Right lobe of liver (tissue), 4 donors: ENCODE data around the gene DDX60.

Source experiments
- CTCF ChIP-seq, 4 donors: fragments of 200-600 bp in 3 of 4; fragments of 450-650 bp in 1 of 4; IDR thresholded peaks; one replicate each; pipeline versions ENCODE4 v1.5.1 to v1.8.0; 2016 to 2022; ENCODE audit warnings: antibody characterized with exemption in 4 of 4, mild to moderate bottlenecking in 2 of 4
- POLR2A ChIP-seq: fragments of 450-650 bp; IDR thresholded peaks from one replicate; pipeline ENCODE4 v1.6.1; 2017; ENCODE audit warnings: antibody characterized with exemption, mild to moderate bottlenecking
- donor health status: DM: no; HTN: no; CAD: no.
- donor health status: DM: no; HTN: no; CAD: no.
- donor health status: DM: no; HTN: yes; CAD: no.

GRCh38 chr4:168357941-168358340 is 39.4 kb upstream of the DDX60 start:
- TF ChIP-seq CTCF (IDR thresholded peaks at IDR 0.05), result no peak
- no peak for TF ChIP-seq POLR2A
